HG02571 (cell line): ENCODE data around the gene PRKD3.
"Not testable (repeated sequence)": the region's sequence is repeated elsewhere in the genome, so short reads cannot be mapped to it uniquely, and the experiment has no call there.

Experiments
- ATAC-seq: cut with Tn5 transposase; IDR thresholded peaks from one replicate; pipeline ENCODE4 v1.9.1; 2021; ENCODE audit warnings: mild to moderate bottlenecking, moderate library complexity; ENCODE audit not compliant: unreplicated experiment

Gene PRKD3

GRCh38 chr2:37317746-37318145 lies 6.9 kb downstream of the PRKD3 start:
- no peak for ATAC-seq

DNA sequence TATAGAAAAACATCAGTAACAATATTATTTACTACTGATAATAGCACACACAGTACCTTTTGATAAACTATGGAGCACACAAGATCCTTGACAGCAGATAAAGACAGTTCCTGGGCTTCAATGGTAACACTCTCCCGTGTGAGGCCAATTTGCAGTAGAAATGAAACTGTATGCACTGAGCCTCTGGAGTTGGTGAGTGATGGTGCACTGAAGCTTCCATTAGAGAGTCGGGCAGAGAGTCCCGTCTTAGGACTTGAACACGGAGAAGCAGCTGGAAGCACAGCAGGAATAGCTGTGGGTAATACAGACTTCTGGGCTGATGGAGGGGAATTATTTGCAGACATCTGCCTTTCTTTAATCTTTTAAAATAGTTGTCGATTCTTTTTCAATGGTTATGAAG lies 8.5 kb downstream of the PRKD3 start:
- ATAC-seq, result no peak

DNA sequence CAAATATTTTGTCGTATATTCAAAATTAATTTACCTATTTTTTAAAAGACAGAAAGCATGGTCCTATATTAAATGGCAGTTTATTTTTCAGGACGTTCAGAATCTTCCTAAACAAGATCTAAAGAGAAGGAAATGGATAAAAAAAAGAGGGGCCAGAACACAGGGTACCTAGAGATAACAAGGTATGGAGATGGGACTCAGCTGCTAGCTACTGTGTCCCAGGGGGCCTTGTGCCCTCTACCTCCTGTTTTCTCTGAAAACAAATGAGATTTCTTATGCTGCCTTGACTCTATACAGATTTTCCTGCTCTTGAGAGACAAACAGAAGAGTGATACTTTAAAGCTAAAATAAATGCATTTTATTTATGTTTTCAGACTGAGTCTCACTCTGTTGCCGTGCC lies 9.3 kb downstream of the PRKD3 start:
- no peak for ATAC-seq

DNA sequence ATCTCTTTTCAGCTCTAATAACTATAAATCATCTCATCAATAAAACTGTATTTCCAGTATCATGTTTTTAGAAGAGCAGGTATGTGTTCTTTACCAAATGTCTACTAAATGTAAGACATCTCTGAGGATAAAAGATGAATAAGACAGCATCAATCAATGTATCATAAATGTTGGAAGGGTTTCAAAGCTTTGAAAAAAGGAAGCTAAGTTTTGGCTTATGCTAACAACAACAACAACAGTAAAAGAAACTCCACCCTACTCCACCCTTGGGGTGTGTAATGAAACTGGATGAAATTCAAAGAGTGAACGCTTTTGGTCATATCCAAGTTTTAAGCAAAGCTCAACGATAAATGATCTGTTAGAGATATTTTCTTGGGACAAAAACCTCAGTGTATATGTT lies 17.1 kb downstream of the PRKD3 start:
- ATAC-seq, result no peak

GRCh38 chr2:37306024-37306423 lies 18.6 kb downstream of the PRKD3 start:
- no peak for ATAC-seq

- ATAC-seq, result no peak
These were observed 21.9 kb downstream of the PRKD3 start for GRCh38 chr2:37302701-37303252.

GRCh38 chr2:37301408-37301807 lies 23.2 kb downstream of the PRKD3 start:
- ATAC-seq, result no peak

DNA sequence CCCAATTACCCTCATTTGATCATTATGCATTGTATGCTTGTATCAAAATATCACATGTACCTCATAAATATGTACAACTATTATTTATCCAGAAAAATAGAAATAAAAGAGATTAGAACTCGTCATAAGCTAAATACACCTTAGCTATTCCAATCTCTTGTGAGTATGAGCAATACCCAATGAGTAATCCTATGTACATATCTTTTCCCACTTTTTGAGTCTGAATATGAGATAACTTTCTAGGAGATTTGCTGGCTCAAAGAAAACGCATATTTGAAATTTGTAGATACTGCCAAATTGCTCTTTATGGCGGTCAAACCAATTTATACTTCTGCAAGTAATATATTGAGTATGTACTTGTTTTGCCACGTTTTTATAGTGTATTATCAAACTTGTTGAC lies 24.1 kb downstream of the PRKD3 start:
- ATAC-seq, result no peak

GRCh38 chr2:37300146-37300545 lies 24.5 kb downstream of the PRKD3 start:
- ATAC-seq, result no peak

- no peak for ATAC-seq
These were observed 27.0 kb downstream of the PRKD3 start for GRCh38 chr2:37297632-37298031.

- ATAC-seq, result no peak
These were observed 29.1 kb downstream of the PRKD3 start for GRCh38 chr2:37295469-37296073.

GRCh38 chr2:37294858-37295257 lies 29.8 kb downstream of the PRKD3 start:
- not testable (repeated sequence) for ATAC-seq

- no peak for ATAC-seq
These were observed 33.0 kb downstream of the PRKD3 start for GRCh38 chr2:37291680-37292079.

- ATAC-seq, result no peak
These were observed 36.7 kb downstream of the PRKD3 start for GRCh38 chr2:37287966-37288365.

GRCh38 chr2:37284381-37284780 lies 40.3 kb downstream of the PRKD3 start:
- ATAC-seq, result no peak

- ATAC-seq, result no peak
These were observed 41.4 kb downstream of the PRKD3 start for GRCh38 chr2:37283207-37283606.

DNA sequence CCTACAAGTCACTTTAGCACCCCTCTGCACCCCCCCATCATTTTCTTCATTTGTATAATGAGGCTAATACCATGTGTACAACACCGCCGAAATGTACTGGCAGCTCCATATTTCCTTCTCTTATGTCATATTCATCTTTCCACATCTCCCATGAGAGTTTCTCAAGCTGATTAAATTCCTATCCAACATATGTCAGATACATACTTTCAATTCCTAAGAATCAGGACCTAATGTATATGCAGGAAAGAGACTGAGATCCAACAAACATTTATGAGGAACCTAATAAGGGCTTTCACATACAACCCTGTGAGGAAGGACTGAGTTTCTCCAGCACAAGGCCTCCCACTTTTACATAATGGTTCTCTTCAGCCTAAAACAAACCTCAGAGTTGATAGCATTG lies 41.9 kb downstream of the PRKD3 start:
- no peak for ATAC-seq

DNA sequence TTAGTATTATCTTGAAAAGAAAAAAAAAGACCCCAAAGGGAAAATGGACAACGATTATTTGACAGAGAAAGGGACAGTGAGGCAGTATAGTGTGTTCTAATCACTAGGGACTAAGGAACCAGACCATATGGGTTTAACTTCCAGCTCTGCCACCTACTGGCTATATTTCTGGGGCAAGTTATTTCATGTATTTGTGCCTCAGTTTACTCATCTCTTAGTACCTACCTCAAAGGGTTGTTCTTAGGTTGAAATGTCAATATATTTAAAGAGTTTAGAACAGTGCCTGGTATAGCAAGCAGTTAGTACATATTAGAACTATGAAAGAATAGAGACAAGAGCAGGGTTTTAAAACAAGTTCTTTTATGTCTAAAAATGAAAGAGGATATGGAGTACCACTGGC lies 42.7 kb downstream of the PRKD3 start:
- no peak for ATAC-seq

DNA sequence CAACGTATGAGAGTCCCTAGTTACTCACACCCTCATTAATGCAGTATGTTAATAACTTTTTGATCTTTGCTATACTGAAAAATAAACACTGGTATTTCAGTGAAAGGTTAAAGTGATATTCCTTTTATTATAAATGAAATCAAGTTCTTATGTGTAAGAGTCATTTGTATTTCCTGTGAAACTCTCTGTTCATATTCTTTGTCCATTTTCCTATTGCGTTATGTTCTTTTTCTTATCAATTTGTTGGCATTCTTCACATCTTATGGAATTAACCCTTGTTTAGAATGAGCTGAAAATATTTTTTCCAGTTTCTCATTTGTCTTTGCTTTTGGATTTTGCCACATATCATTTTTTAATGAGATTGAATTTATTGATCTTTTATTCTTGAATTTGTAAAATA lies 48.3 kb downstream of the PRKD3 start:
- no peak for ATAC-seq
